HepG2 (cell line): ENCODE results near the gene TMEM185A. TPM values are rescaled to one million over a fixed set of nuclear protein-coding genes. Genes with fewer than 3 reads are reported as not detected.

ENCODE experiments used
- ATAC-seq: fragments of 200-7000 bp; cut with Tn5 transposase; 3 replicates; pipeline ENCODE4 v1.9.1; 2020; ENCODE audit warnings: mild to moderate bottlenecking, moderate library complexity
- BruUV-seq: library from RNA; stranded (reverse); fragments of 400-500 nt; replicated peaks from 2 replicates; lab custom pipeline; 2021; lab: Mats Ljungman, UMichigan
- CTCF ChIA-PET: fragments of 300-600 bp; formaldehyde crosslinking; extraction: SDS; loops from one replicate; lab custom pipeline; 2021; ENCODE audit warnings: low total read pairs, inconsistent platforms, low intra/inter-chr PET ratio; lab: Yijun Ruan, JAX
- POLR2A ChIA-PET: fragments of 350-600 bp; sonication (Branson Sonifier 250); formaldehyde crosslinking; loops from one replicate; lab custom pipeline; 2020; ENCODE audit warnings: antibody characterized with exemption, inconsistent platforms; lab: Yijun Ruan, JAX
- DNase-seq: peaks from one replicate; pipeline ENCODE4 v3.0.0-alpha.2; 2015; ENCODE audit warnings: low spot score
- FAIRE-seq: peaks from 3 replicates; lab custom pipeline; 2011; peaks lifted over from hg19 to GRCh38; lab: Jason Lieb, UNC
- H2AFZ ChIP-seq: one replicate; pipeline ENCODE4 v1.6.1; 2011; ENCODE audit warnings: low read length, inconsistent platforms
- H3K27ac ChIP-seq: fragments of 300-600 bp; 3 replicates; pipeline ENCODE4 v1.8.0; 2011; ENCODE audit warnings: mixed run types, mild to moderate bottlenecking, mixed read lengths, low read length, inconsistent platforms; ENCODE audit not compliant: insufficient read depth; ENCODE audit errors: extremely low read length
- H3K27me3 ChIP-seq, 2 experiments: fragments of 200-600 bp in 1 of 2; 2 replicates in 1 of 2; 3 replicates in 1 of 2; pipeline versions ENCODE4 v1.6.0 to v1.8.0; 2011; ENCODE audit warnings: low read length in 2 of 2, mild to moderate bottlenecking in 2 of 2, moderate library complexity in 2 of 2, inconsistent platforms in 1 of 2; ENCODE audit not compliant: insufficient read depth in 2 of 2, control insufficient read depth in 1 of 2
- H3K36me3 ChIP-seq, 2 experiments: fragments of 200-600 bp in 1 of 2; replicated peaks in 1 of 2; 2 replicates in 1 of 2; 3 replicates in 1 of 2; pipeline versions ENCODE4 v1.5.1 to v1.8.0; 2011; ENCODE audit warnings: low read length in 2 of 2, inconsistent platforms in 1 of 2; ENCODE audit not compliant: insufficient read depth in 2 of 2, control insufficient read depth in 1 of 2
- H3K4me1 ChIP-seq: 2 replicates; pipeline ENCODE4 v1.5.1; 2012; ENCODE audit warnings: low read length, inconsistent platforms; ENCODE audit not compliant: insufficient read depth
- H3K4me2 ChIP-seq: 2 replicates; pipeline ENCODE4 v1.6.0; 2011; ENCODE audit warnings: low read depth, low read length, inconsistent platforms
- H3K4me3 ChIP-seq, 3 experiments: fragments of 200-600 bp in 1 of 3; sonication (generic), shearing (Covaris generic) in 1 of 3; replicated peaks in 1 of 3; 2 replicates each; pipeline ENCODE4 v1.5.1; 2011 to 2016; ENCODE audit warnings: low read length in 3 of 3, inconsistent platforms in 2 of 3, low read depth in 2 of 3, mild to moderate bottlenecking in 2 of 3, control low read depth in 1 of 3, mixed read lengths in 1 of 3; ENCODE audit not compliant: insufficient read depth in 1 of 3
- H3K79me2 ChIP-seq: one replicate; pipeline ENCODE4 v1.6.1; 2011; ENCODE audit warnings: low read length, inconsistent platforms; ENCODE audit not compliant: insufficient read depth
- H3K9ac ChIP-seq: 2 replicates; pipeline ENCODE4 v1.6.0; 2011; ENCODE audit warnings: mild to moderate bottlenecking, low read depth, low read length, inconsistent platforms; ENCODE audit not compliant: insufficient read depth
- H3K9me3 ChIP-seq: 2 replicates; pipeline ENCODE4 v1.5.1; 2012; ENCODE audit warnings: mild to moderate bottlenecking, low read length
- H4K20me1 ChIP-seq: 2 replicates; pipeline ENCODE4 v1.6.0; 2011; ENCODE audit warnings: inconsistent platforms, mild to moderate bottlenecking, low read length, moderate library complexity; ENCODE audit not compliant: insufficient read depth
- SALL1 ChIP-seq: sonication (generic); formaldehyde crosslinking; IDR thresholded peaks from 2 replicates; pipeline ENCODE4 v1.8.0; 2022; ENCODE audit warnings: mild to moderate bottlenecking, missing genetic modification reagents
- STAG1 ChIP-seq: sonication (generic); formaldehyde crosslinking; IDR thresholded peaks from 2 replicates; pipeline ENCODE4 v1.4.0; 2020; ENCODE audit warnings: missing genetic modification reagents
- TBL1XR1 ChIP-seq: fragments of 150-350 bp; IDR thresholded peaks from 2 replicates; pipeline ENCODE4 v1.6.1; 2014; ENCODE audit warnings: borderline replicate concordance, low read length; ENCODE audit not compliant: partially characterized antibody
- ZNF17 ChIP-seq: sonication (generic); formaldehyde crosslinking; IDR thresholded peaks from 2 replicates; pipeline ENCODE4 v1.5.0; 2020; ENCODE audit warnings: mild to moderate bottlenecking, missing genetic modification reagents
- WGBS: methylation state at CpG from one replicate; pipeline ENCODE4 v1.1.6; 2017; ENCODE audit warnings: low lambda C conversion rate; 5-methylcytosine and 5-hydroxymethylcytosine counted together
- in situ Hi-C: cut with HindIII; loops from 2 replicates; pipeline ENCODE4 v1.10.0; 2017; ENCODE audit warnings: low pct_unique_long_range_greater_than_20kb; ENCODE audit not compliant: extremely low pct_ligation_motif_present
- intact Hi-C: fragments of 100-400 bp; cut with micrococcal nuclease; formaldehyde crosslinking; loops from one replicate; pipeline ENCODE4 v1.10.0; 2022; ENCODE audit not compliant: unreplicated experiment
- polyA plus RNA-seq, 8 experiments: library from polyadenylated mRNA; depleted of rRNA in 3 of 8; stranded (reverse) in 7 of 8; unstranded in 1 of 8; fragments of >200 nt; fragmentation: Illumina TruSeq in 4 of 8; extraction: Trizol in 4 of 8; gene quantifications; 2 replicates each; pipeline versions ENCODE4 v1.2.1 to v1.2.3, GENCODE V29; 2011 to 2016; ENCODE audit warnings: low read depth in 4 of 8, missing spikeins in 1 of 8, mixed read lengths in 1 of 8; ENCODE audit not compliant: insufficient read depth in 1 of 8
- total RNA-seq, 5 experiments: library from RNA; depleted of rRNA; stranded (reverse); fragments of >200 nt; fragmentation: Illumina TruSeq; extraction: Trizol; gene quantifications; 2 replicates each; pipeline ENCODE4 v1.2.3, GENCODE V29; 2016; ENCODE audit warnings: low read depth in 1 of 5
- TF ChIP-seq, protein P1 (sequence below): IDR thresholded peaks from 2 replicates; pipeline ENCODE4 v1.6.1; 2016; ENCODE audit warnings: mild to moderate bottlenecking
- TF ChIP-seq, protein P2 (sequence below): sonication (generic); formaldehyde crosslinking; IDR thresholded peaks from 2 replicates; pipeline ENCODE4 v1.4.0; 2020; ENCODE audit warnings: mild to moderate bottlenecking, low read depth, missing genetic modification reagents
- TF ChIP-seq, protein P3 (sequence below): sonication (generic); formaldehyde crosslinking; IDR thresholded peaks from 2 replicates; pipeline ENCODE4 v1.4.0; 2020; ENCODE audit warnings: missing genetic modification reagents

Gene TMEM185A
- total and polyA plus RNA-seq, 2 of the 13 experiments (the other 11 are each of a cell fraction or from before 2014, with no cell fraction given): 5.9 to 10.5 TPM

DNA sequence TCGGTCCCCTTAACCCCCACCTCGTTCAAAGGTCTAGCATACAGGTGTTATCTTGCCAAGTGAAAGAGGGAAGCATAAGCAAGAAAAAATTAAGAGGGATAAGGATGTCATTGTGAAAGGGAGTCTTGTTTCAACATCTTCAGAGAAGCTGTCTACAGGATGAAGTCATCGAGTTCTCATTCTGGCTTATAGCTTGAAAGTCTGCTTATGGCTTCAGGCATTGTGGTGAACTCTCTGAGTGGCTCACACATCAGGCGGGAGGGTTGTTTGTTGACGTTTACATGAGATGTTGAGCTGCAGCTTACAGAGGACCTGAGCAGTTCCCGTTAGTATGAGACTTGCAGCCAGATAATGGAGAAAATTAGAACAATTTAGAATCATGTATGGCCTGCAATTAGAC is 60.9 kb downstream of the TMEM185A start:
- 22% methylated on average over 6 of the region's 6 CpGs for WGBS
- TF ChIP-seq ZNF17 (CRISPR knock-in tag) (no peak), TBL1XR1 (no peak), SALL1 (CRISPR knock-in tag) (no peak), STAG1 (no peak)
- TF ChIP-seq, protein P1, sequence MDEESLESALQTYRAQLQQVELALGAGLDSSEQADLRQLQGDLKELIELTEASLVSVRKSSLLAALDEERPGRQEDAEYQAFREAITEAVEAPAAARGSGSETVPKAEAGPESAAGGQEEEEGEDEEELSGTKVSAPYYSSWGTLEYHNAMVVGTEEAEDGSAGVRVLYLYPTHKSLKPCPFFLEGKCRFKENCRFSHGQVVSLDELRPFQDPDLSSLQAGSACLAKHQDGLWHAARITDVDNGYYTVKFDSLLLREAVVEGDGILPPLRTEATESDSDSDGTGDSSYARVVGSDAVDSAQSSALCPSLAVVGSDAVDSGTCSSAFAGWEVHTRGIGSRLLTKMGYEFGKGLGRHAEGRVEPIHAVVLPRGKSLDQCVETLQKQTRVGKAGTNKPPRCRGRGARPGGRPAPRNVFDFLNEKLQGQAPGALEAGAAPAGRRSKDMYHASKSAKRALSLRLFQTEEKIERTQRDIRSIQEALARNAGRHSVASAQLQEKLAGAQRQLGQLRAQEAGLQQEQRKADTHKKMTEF (CRISPR knock-in tag): no peak
- TF ChIP-seq, protein P2, sequence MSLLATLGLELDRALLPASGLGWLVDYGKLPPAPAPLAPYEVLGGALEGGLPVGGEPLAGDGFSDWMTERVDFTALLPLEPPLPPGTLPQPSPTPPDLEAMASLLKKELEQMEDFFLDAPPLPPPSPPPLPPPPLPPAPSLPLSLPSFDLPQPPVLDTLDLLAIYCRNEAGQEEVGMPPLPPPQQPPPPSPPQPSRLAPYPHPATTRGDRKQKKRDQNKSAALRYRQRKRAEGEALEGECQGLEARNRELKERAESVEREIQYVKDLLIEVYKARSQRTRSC (CRISPR knock-in tag): no peak
- TF ChIP-seq, protein P3, sequence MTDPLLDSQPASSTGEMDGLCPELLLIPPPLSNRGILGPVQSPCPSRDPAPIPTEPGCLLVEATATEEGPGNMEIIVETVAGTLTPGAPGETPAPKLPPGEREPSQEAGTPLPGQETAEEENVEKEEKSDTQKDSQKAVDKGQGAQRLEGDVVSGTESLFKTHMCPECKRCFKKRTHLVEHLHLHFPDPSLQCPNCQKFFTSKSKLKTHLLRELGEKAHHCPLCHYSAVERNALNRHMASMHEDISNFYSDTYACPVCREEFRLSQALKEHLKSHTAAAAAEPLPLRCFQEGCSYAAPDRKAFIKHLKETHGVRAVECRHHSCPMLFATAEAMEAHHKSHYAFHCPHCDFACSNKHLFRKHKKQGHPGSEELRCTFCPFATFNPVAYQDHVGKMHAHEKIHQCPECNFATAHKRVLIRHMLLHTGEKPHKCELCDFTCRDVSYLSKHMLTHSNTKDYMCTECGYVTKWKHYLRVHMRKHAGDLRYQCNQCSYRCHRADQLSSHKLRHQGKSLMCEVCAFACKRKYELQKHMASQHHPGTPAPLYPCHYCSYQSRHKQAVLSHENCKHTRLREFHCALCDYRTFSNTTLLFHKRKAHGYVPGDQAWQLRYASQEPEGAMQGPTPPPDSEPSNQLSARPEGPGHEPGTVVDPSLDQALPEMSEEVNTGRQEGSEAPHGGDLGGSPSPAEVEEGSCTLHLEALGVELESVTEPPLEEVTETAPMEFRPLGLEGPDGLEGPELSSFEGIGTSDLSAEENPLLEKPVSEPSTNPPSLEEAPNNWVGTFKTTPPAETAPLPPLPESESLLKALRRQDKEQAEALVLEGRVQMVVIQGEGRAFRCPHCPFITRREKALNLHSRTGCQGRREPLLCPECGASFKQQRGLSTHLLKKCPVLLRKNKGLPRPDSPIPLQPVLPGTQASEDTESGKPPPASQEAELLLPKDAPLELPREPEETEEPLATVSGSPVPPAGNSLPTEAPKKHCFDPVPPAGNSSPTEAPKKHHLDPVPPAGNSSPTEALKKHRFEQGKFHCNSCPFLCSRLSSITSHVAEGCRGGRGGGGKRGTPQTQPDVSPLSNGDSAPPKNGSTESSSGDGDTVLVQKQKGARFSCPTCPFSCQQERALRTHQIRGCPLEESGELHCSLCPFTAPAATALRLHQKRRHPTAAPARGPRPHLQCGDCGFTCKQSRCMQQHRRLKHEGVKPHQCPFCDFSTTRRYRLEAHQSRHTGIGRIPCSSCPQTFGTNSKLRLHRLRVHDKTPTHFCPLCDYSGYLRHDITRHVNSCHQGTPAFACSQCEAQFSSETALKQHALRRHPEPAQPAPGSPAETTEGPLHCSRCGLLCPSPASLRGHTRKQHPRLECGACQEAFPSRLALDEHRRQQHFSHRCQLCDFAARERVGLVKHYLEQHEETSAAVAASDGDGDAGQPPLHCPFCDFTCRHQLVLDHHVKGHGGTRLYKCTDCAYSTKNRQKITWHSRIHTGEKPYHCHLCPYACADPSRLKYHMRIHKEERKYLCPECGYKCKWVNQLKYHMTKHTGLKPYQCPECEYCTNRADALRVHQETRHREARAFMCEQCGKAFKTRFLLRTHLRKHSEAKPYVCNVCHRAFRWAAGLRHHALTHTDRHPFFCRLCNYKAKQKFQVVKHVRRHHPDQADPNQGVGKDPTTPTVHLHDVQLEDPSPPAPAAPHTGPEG (CRISPR knock-in tag): no peak

More for the DNA sequence above, 60.9 kb downstream of the TMEM185A start:
- FAIRE-seq (no peak), ATAC-seq (no peak), DNase-seq (no peak)
- POLR2A ChIA-PET: no interaction called here
- H4K20me1 ChIP-seq: no peaks in the 10 kb centered on the region
- intact Hi-C loops: no loop called here
- no peak overlapping the region for H3K4me3 ChIP-seq
- no peaks in the 10 kb centered on the region for H3K9me3 ChIP-seq
- H3K79me2 ChIP-seq: no peaks in the 10 kb centered on the region
- H3K27ac ChIP-seq: no peak overlapping the region
- in situ Hi-C loops: no loop called here
- no peaks in the 10 kb centered on the region for H3K4me1 ChIP-seq
- BruUV-seq: no TSS peak
- H3K4me2 ChIP-seq: no peak overlapping the region
- CTCF ChIA-PET: no interaction called here
- no peaks in the 10 kb centered on the region for H3K36me3 ChIP-seq
- no peak overlapping the region for H3K9ac ChIP-seq
- no peak overlapping the region for H2AFZ ChIP-seq
- no peaks in the 10 kb centered on the region for H3K27me3 ChIP-seq
